CD4-positive, alpha-beta memory T cell (primary cell): ENCODE results near the gene CDKN2C. TPM values are rescaled to one million over a fixed set of nuclear protein-coding genes. Genes with fewer than 3 reads are reported as not detected.

ENCODE experiments used
- CTCF ChIA-PET: fragments of 350-600 bp; sonication (Branson Sonifier 250); formaldehyde crosslinking; loops from one replicate; lab custom pipeline; 2021; ENCODE audit warnings: inconsistent platforms; ENCODE audit not compliant: partially characterized antibody; lab: Charles Lee
- POLR2A ChIA-PET: fragments of 350-600 bp; sonication (Branson Sonifier 250); formaldehyde crosslinking; loops from one replicate; lab custom pipeline; 2021; ENCODE audit not compliant: partially characterized antibody; lab: Charles Lee
- DNase-seq, 5 donors: peaks; one replicate each; pipeline versions ENCODE4 v3.0.0 to v3.0.0-alpha.2; 2020 to 2022; ENCODE audit warnings: mixed read lengths in 1 of 5
- H3K27ac ChIP-seq: one replicate; pipeline ENCODE4 v1.7.0; 2013; ENCODE audit warnings: low read depth, low read length
- H3K27me3 ChIP-seq: 2 replicates; pipeline ENCODE4 v1.7.0; 2013; ENCODE audit warnings: mild to moderate bottlenecking, low read length, moderate library complexity; ENCODE audit not compliant: insufficient read depth
- H3K36me3 ChIP-seq: 2 replicates; pipeline ENCODE4 v1.7.0; 2013; ENCODE audit warnings: mild to moderate bottlenecking, low read length, moderate library complexity; ENCODE audit not compliant: insufficient read depth
- H3K4me1 ChIP-seq: 2 replicates; pipeline ENCODE4 v1.7.0; 2013; ENCODE audit warnings: mild to moderate bottlenecking, low read length, moderate library complexity; ENCODE audit not compliant: insufficient read depth
- H3K4me3 ChIP-seq, 2 donors: one replicate each; pipeline ENCODE4 v1.7.0; 2013; ENCODE audit warnings: low read length in 2 of 2, mild to moderate bottlenecking in 1 of 2
- H3K9me3 ChIP-seq, 2 donors: one replicate each; pipeline ENCODE4 v1.7.0; 2013; ENCODE audit warnings: low read length in 2 of 2, control low read depth in 1 of 2; ENCODE audit not compliant: control insufficient read depth in 1 of 2
- H3K27ac Mint-ChIP-seq, 7 donors: one replicate each; pipeline ENCODE4 v1.8.0; 2020 to 2021; ENCODE audit warnings: mixed read lengths in 7 of 7, mild to moderate bottlenecking in 6 of 7, inconsistent platforms in 3 of 7, moderate library complexity in 3 of 7
- H3K27me3 Mint-ChIP-seq, 2 donors: one replicate each; pipeline ENCODE4 v1.8.0; 2020 to 2021; ENCODE audit warnings: mixed read lengths in 2 of 2
- H3K36me3 Mint-ChIP-seq, 2 donors: one replicate each; pipeline ENCODE4 v1.8.0; 2020 to 2021; ENCODE audit warnings: mixed read lengths in 2 of 2, inconsistent platforms in 1 of 2, mild to moderate bottlenecking in 1 of 2
- H3K4me1 Mint-ChIP-seq, 4 donors: one replicate each; pipeline ENCODE4 v1.8.0; 2020 to 2021; ENCODE audit warnings: mixed read lengths in 4 of 4, mild to moderate bottlenecking in 1 of 4
- H3K4me3 Mint-ChIP-seq, 8 donors: one replicate each; pipeline ENCODE4 v1.8.0; 2020 to 2021; ENCODE audit warnings: mixed read lengths in 8 of 8, mild to moderate bottlenecking in 7 of 8, moderate library complexity in 6 of 8, inconsistent platforms in 3 of 8
- H3K9me3 Mint-ChIP-seq, 8 donors: one replicate each; pipeline ENCODE4 v1.8.0; 2020 to 2021; ENCODE audit warnings: mixed read lengths in 8 of 8, mild to moderate bottlenecking in 5 of 8, inconsistent platforms in 3 of 8, moderate library complexity in 1 of 8
- intact Hi-C: fragments of 100-400 bp; cut with micrococcal nuclease; formaldehyde crosslinking; loops from one replicate; pipeline ENCODE4 v1.15.1; 2023
- polyA plus RNA-seq, 2 donors: library from polyadenylated mRNA; unstranded; fragments of 300-500 nt; fragmentation: Illumina TruSeq; gene quantifications; one replicate each; pipeline ENCODE4 v1.2.3, GENCODE V29; 2021
- total RNA-seq, 2 experiments: library from RNA; stranded (reverse); gene quantifications; one replicate each; pipeline ENCODE4 v1.2.3, GENCODE V29; 2021

The CDKN2C gene
- total and polyA plus RNA-seq, 4 experiments from 2014 or later = 7.7 to 14.8 (median 11.1) TPM

- H3K4me1 Mint-ChIP-seq = peaks cover 10 to 24% (median 11%) of the 10 kb centered on the region in 4 donors
- Histone ChIP-seq H3K27ac (no peak overlapping the region), H3K4me3 (no peak overlapping the region), H3K27me3 (no peaks in the 10 kb centered on the region), H3K36me3 (no peaks in the 10 kb centered on the region), H3K9me3 (no peaks in the 10 kb centered on the region), H3K4me1 (peaks cover 10% of the 10 kb centered on the region)
- peaks cover 0 to 2% of the 10 kb centered on the region in 2 donors for H3K27me3 Mint-ChIP-seq
- H3K4me3 Mint-ChIP-seq = no peak overlapping the region
- H3K9me3 Mint-ChIP-seq = peaks cover 0 to 2% (median 0%) of the 10 kb centered on the region in 8 donors
- intact Hi-C loops = no loop called here
- no peak for DNase-seq
- POLR2A ChIA-PET = interaction anchor here (1.1 kb wide), 1 partner anchor 13 kb away, joined by 3 read pairs; the partner anchor contains the start of gene CDKN2C
- no peak overlapping the region for H3K27ac Mint-ChIP-seq
- CTCF ChIA-PET = interaction anchor here (1.4 kb wide), 1 partner anchor 15 kb away, joined by 3 read pairs; no protein-coding TSS in a partner anchor
- peaks cover 0 to 5% of the 10 kb centered on the region in 2 donors for H3K36me3 Mint-ChIP-seq
Observed at GRCh38 chr1:50983219-50983802, 13.3 kb downstream of the CDKN2C start.

- no peak overlapping the region for H3K27ac ChIP-seq
- peaks cover 0 to 12% (median 4%) of the 10 kb centered on the region in 4 donors for H3K4me1 Mint-ChIP-seq
- H3K4me1 ChIP-seq = no peaks in the 10 kb centered on the region
- peak overlapping the region in 4 of 7 donors; percentile 7 to 65 (median 50) for H3K27ac Mint-ChIP-seq
- no peak overlapping the region for H3K4me3 ChIP-seq
- no peaks in the 10 kb centered on the region for H3K9me3 Mint-ChIP-seq
- no peaks in the 10 kb centered on the region for H3K27me3 ChIP-seq
- POLR2A ChIA-PET = interaction anchor here (1.4 to 1.9 kb wide), 2 partner anchors 8 to 16 kb away, joined by 3 to 6 read pairs; no protein-coding TSS in a partner anchor
- H3K36me3 ChIP-seq = no peaks in the 10 kb centered on the region
- CTCF ChIA-PET = interaction anchor here (1.4 kb wide), 1 partner anchor 55 kb away, joined by 4 read pairs; no protein-coding TSS in a partner anchor
- intact Hi-C loops = no loop called here
- peaks cover 0 to 1% of the 10 kb centered on the region in 2 donors for H3K27me3 Mint-ChIP-seq
- no peaks in the 10 kb centered on the region for H3K9me3 ChIP-seq
- no peak for DNase-seq
- H3K4me3 Mint-ChIP-seq = no peak overlapping the region
- no peaks in the 10 kb centered on the region for H3K36me3 Mint-ChIP-seq
Observed at GRCh38 chr1:50985094-50985493, 15.0 kb downstream of the CDKN2C start.

GRCh38 chr1:50986653-50987052 lies 16.6 kb downstream of the CDKN2C start:
- H3K36me3 Mint-ChIP-seq = no peaks in the 10 kb centered on the region
- H3K4me3 Mint-ChIP-seq = no peak overlapping the region
- intact Hi-C loops = no loop called here
- Histone ChIP-seq H3K9me3 (no peaks in the 10 kb centered on the region), H3K4me3 (no peak overlapping the region), H3K27me3 (no peaks in the 10 kb centered on the region), H3K36me3 (no peaks in the 10 kb centered on the region), H3K27ac (no peak overlapping the region), H3K4me1 (no peaks in the 10 kb centered on the region)
- CTCF ChIA-PET = interaction anchor here (1.4 kb wide), 1 partner anchor 36 kb away, joined by 4 read pairs; no protein-coding TSS in a partner anchor
- H3K27me3 Mint-ChIP-seq = peaks cover 0 to 1% of the 10 kb centered on the region in 2 donors
- H3K4me1 Mint-ChIP-seq = peaks cover 0 to 10% (median 4%) of the 10 kb centered on the region in 4 donors
- H3K27ac Mint-ChIP-seq = no peak overlapping the region
- POLR2A ChIA-PET = interaction anchor here (1.9 kb wide), 1 partner anchor 18 kb away, joined by 6 read pairs; no protein-coding TSS in a partner anchor
- H3K9me3 Mint-ChIP-seq = no peaks in the 10 kb centered on the region
- no peak for DNase-seq

- no peak overlapping the region for H3K27ac Mint-ChIP-seq
- no peaks in the 10 kb centered on the region for H3K9me3 Mint-ChIP-seq
- no peaks in the 10 kb centered on the region for H3K9me3 ChIP-seq
- H3K27me3 Mint-ChIP-seq = peaks cover 0 to 4% of the 10 kb centered on the region in 2 donors
- CTCF ChIA-PET = no interaction called here
- no peaks in the 10 kb centered on the region for H3K4me1 ChIP-seq
- no peak overlapping the region for H3K4me3 Mint-ChIP-seq
- H3K36me3 Mint-ChIP-seq = no peaks in the 10 kb centered on the region
- no peak overlapping the region for H3K27ac ChIP-seq
- H3K27me3 ChIP-seq = no peaks in the 10 kb centered on the region
- peaks cover 0 to 6% (median 2%) of the 10 kb centered on the region in 4 donors for H3K4me1 Mint-ChIP-seq
- POLR2A ChIA-PET = no interaction called here
- H3K4me3 ChIP-seq = no peak overlapping the region
- no peaks in the 10 kb centered on the region for H3K36me3 ChIP-seq
- intact Hi-C loops = no loop called here
- DNase-seq = no peak
Observed at GRCh38 chr1:50989694-50990093, 19.6 kb downstream of the CDKN2C start.

- H3K27me3 Mint-ChIP-seq = peaks cover 0 to 4% of the 10 kb centered on the region in 2 donors
- intact Hi-C loops = no loop called here
- Histone ChIP-seq H3K27me3 (no peaks in the 10 kb centered on the region), H3K27ac (no peak overlapping the region), H3K4me3 (no peak overlapping the region), H3K4me1 (no peaks in the 10 kb centered on the region), H3K9me3 (no peaks in the 10 kb centered on the region), H3K36me3 (no peaks in the 10 kb centered on the region)
- ChIA-PET POLR2A (no interaction called here), CTCF (no interaction called here)
- H3K4me1 Mint-ChIP-seq = no peaks in the 10 kb centered on the region
- H3K4me3 Mint-ChIP-seq = no peak overlapping the region
- no peak overlapping the region for H3K27ac Mint-ChIP-seq
- no peak for DNase-seq
- no peaks in the 10 kb centered on the region for H3K36me3 Mint-ChIP-seq
- no peaks in the 10 kb centered on the region for H3K9me3 Mint-ChIP-seq
Observed at GRCh38 chr1:50992532-50993318, 22.7 kb downstream of the CDKN2C start.

- H3K4me3 ChIP-seq = no peak overlapping the region
- H3K4me1 Mint-ChIP-seq = no peaks in the 10 kb centered on the region
- no peak for DNase-seq
- H3K36me3 Mint-ChIP-seq = no peaks in the 10 kb centered on the region
- H3K9me3 ChIP-seq = no peaks in the 10 kb centered on the region
- H3K27ac ChIP-seq = no peak overlapping the region
- no peaks in the 10 kb centered on the region for H3K27me3 ChIP-seq
- H3K9me3 Mint-ChIP-seq = no peaks in the 10 kb centered on the region
- POLR2A ChIA-PET = no interaction called here
- no peaks in the 10 kb centered on the region for H3K36me3 ChIP-seq
- CTCF ChIA-PET = no interaction called here
- peaks cover 0 to 5% of the 10 kb centered on the region in 2 donors for H3K27me3 Mint-ChIP-seq
- intact Hi-C loops = no loop called here
- no peaks in the 10 kb centered on the region for H3K4me1 ChIP-seq
- no peak overlapping the region for H3K27ac Mint-ChIP-seq
- no peak overlapping the region for H3K4me3 Mint-ChIP-seq
Observed at GRCh38 chr1:50993645-50994044, 23.6 kb downstream of the CDKN2C start.

GRCh38 chr1:50994997-50995396 lies 25.0 kb downstream of the CDKN2C start:
- no peak for DNase-seq
- no peaks in the 10 kb centered on the region for H3K36me3 ChIP-seq

More at GRCh38 chr1:50994997-50995396, 25.0 kb downstream of the CDKN2C start:
- POLR2A ChIA-PET = no interaction called here
- H3K9me3 ChIP-seq = no peaks in the 10 kb centered on the region
- Mint-ChIP-seq H3K4me1 (no peaks in the 10 kb centered on the region), H3K27ac (no peak overlapping the region), H3K4me3 (no peak overlapping the region), H3K9me3 (peaks cover 0 to 3% (median 0%) of the 10 kb centered on the region in 8 donors), H3K36me3 (no peaks in the 10 kb centered on the region), H3K27me3 (peaks cover 0 to 5% of the 10 kb centered on the region in 2 donors)
- H3K27ac ChIP-seq = no peak overlapping the region
- CTCF ChIA-PET = interaction anchor here (1.5 kb wide), 1 partner anchor 196 kb away, joined by 3 read pairs; no protein-coding TSS in a partner anchor
- no peak overlapping the region for H3K4me3 ChIP-seq
- intact Hi-C loops = no loop called here
- H3K4me1 ChIP-seq = no peaks in the 10 kb centered on the region
- no peaks in the 10 kb centered on the region for H3K27me3 ChIP-seq
